Measurements from ENCODE around the gene PLA2G4D.
"Not testable (repeated sequence)": the region's sequence is repeated elsewhere in the genome, so short reads cannot be mapped to it uniquely, and the experiment has no call there.

PLA2G4D gene

DNA sequence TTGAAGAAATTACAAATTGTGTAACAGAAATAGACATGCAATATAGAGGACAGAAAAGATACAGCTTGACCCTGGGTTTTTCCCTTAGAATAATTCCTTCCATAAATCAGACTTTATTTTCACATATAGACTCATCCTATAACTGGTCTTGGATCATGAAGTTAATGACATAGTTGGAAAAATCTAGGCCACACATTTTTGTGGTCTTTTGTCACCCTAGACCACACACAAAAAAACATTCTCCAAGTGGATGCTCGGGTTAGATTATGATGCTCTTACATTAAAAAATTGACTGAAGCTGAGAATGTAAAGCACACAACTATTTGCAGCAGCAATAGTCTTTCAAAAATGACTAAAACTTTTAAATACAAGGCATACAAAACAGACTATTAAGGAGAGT lies 7.5 kb upstream of the PLA2G4D start:
- Histone ChIP-seq H3K4me3 (ENCODE audit: low read depth in 1 of 2, low read length in 2 of 2) (no peak overlapping the region), H3K36me3 (ENCODE audit: insufficient read depth, low read length) (no peaks in the 10 kb centered on the region), H3K27me3 (ENCODE audit: control insufficient read depth in 1 of 2, insufficient read depth in 2 of 2, low read length in 2 of 2) (no peaks in the 10 kb centered on the region), H3K27ac (ENCODE audit: low read depth, low read length) (no peak overlapping the region), H3K9ac (ENCODE audit: low read length) (no peak overlapping the region), H3K9me3 (ENCODE audit: low read length) (no peaks in the 10 kb centered on the region), H3K4me1 (ENCODE audit: insufficient read depth, low read length) (no peaks in the 10 kb centered on the region)

DNA sequence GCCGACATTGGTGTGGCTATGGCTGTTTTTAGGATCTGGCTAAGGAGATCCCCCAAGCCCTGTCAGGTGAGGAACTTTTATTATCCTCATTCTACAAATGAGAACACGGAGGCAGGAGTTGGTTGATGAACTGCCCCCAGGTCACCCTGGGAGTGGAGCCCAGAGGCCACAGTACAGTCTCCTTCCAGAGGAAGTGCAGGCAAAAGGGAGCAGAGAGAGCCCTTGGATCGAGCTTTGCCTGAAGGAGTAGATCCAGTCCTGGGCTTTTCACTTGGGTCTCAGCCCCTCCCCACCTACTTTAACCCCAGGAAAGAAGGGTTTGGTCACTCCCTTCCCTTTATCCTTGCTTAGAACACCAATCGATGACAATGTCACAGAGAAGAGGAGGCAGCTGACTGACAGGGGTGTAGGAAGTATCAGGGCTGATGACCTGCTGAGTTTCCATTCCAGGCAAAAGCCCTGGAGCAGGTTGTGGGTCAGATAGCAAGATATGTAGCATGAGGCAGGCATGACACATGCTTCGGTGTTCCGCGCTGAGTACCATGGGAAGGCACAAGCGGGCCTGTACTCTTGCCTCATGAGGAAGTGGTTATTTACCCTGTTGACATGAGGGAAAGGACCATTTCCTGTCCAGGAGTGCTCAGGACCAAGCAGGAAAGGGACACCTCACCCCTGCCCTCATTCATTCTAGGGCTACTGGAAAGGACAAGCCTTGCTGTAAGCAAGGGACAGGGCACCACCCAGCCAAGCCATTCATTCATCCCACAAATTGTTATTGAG lies 5.8 kb upstream of the PLA2G4D start:
- no peaks in the 10 kb centered on the region for H3K27me3 ChIP-seq (ENCODE audit: control insufficient read depth in 1 of 2, insufficient read depth in 2 of 2, low read length in 2 of 2)
- no peaks in the 10 kb centered on the region for H3K4me1 ChIP-seq (ENCODE audit: insufficient read depth, low read length)
- no peak overlapping the region for H3K27ac ChIP-seq (ENCODE audit: low read depth, low read length)
- no peaks in the 10 kb centered on the region for H3K36me3 ChIP-seq (ENCODE audit: insufficient read depth, low read length)
- H3K9me3 ChIP-seq (ENCODE audit: low read length), result no peaks in the 10 kb centered on the region
- no peak overlapping the region for H3K9ac ChIP-seq (ENCODE audit: low read length)
- H3K4me3 ChIP-seq (ENCODE audit: low read depth in 1 of 2, low read length in 2 of 2), result no peak overlapping the region

DNA sequence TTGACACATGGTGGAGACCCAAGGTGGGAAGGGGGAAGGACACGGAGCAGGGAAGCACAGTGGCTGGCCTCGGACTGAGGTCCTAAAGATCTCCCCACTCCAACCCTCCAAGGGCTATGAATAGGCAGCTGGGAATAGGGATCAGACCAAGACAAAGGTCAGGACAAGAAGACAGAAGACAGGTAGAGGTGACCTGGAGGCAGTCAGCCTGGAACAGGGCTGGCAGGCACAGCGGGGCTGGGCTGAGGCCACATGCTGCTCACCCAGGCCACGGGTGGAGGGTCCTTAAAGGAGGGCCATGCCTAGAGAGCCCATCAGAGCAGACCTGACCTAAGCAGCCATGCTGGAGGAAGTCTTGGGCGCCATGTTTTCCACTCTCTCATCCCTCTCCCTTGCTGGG lies 2.7 kb upstream of the PLA2G4D start:
- Histone ChIP-seq H3K4me1 (ENCODE audit: insufficient read depth, low read length) (no peaks in the 10 kb centered on the region), H3K27ac (ENCODE audit: low read depth, low read length) (no peak overlapping the region), H3K9ac (ENCODE audit: low read length) (no peak overlapping the region), H3K9me3 (ENCODE audit: low read length) (no peaks in the 10 kb centered on the region), H3K27me3 (ENCODE audit: control insufficient read depth in 1 of 2, insufficient read depth in 2 of 2, low read length in 2 of 2) (peaks cover 0 to 3% of the 10 kb centered on the region in 2 donors), H3K36me3 (ENCODE audit: insufficient read depth, low read length) (no peaks in the 10 kb centered on the region), H3K4me3 (ENCODE audit: low read depth in 1 of 2, low read length in 2 of 2) (no peak overlapping the region)

DNA sequence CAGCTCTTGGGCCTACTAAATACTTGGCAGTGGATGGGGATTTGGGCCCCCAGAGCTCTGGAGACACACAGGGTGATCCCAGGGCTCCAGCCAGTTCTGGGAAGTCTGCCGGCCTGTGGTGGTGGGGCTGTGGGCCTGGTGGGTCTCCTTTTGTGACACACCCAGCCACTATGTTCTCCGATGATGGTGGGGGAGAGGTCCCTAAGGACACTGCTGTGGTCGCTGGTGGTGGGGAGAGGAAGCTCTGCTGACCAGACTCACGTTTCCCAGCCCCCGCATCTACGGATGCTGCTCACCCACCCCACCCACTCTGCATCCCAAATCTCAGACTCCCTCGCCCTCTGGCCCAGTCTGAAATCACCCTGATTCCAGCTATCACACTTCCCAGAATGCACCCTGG lies 396 bp downstream of the PLA2G4D start:
- H3K9ac ChIP-seq (ENCODE audit: low read length), result no peak overlapping the region
- H3K36me3 ChIP-seq (ENCODE audit: insufficient read depth, low read length), result no peaks in the 10 kb centered on the region
- H3K4me3 ChIP-seq (ENCODE audit: low read depth in 1 of 2, low read length in 2 of 2), result no peak overlapping the region
- peaks cover 0 to 3% of the 10 kb centered on the region in 2 donors for H3K27me3 ChIP-seq (ENCODE audit: control insufficient read depth in 1 of 2, insufficient read depth in 2 of 2, low read length in 2 of 2)
- H3K27ac ChIP-seq (ENCODE audit: low read depth, low read length), result no peak overlapping the region
- H3K4me1 ChIP-seq (ENCODE audit: insufficient read depth, low read length), result no peaks in the 10 kb centered on the region
- H3K9me3 ChIP-seq (ENCODE audit: low read length), result no peaks in the 10 kb centered on the region

DNA sequence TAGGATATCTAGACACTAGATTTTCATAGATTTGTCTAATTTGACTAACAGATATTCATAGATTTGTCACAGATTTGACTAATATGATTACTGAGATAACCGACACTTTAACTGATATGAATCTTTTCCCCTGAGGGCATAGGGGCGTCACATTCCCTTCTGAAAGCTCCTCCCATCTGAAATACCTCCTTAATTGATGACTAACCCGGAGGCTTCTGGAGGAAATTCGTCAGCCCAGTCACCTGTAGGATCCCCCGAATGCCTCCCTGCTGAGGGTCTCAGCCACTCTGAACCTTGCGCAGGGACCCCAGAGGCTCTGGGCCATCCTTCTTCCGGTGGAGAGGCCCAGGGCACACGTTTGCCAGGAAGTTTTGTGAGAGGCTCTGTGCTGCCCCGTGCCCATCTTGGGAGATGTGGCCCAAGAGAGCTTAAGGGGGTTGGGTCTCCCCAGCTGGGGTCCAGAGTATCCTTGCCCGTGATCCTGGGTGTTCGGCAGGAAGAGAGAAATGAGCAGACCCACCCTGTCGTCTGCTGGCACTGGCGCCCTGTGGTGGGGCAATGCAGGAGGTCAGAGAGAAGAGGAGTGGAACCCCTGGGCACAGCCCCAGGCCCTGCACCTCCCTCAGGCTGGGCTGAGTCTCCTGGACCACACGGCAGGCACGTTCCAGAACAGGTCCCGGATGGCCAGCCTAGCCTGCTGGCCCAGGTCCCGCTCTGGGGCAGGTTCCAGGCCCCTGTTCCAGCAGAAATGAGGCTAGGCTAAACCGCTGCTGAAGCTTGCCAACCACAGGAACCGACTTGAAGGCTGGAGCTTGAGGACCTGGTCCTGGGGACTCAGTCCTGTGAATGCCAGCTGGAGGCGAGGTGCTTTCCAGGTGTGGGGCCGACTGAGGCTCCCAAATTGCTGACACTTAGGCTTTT lies 1.7 kb downstream of the PLA2G4D start:
- no peak overlapping the region for H3K9ac ChIP-seq (ENCODE audit: low read length)
- H3K36me3 ChIP-seq (ENCODE audit: insufficient read depth, low read length), result no peaks in the 10 kb centered on the region
- H3K9me3 ChIP-seq (ENCODE audit: low read length), result no peaks in the 10 kb centered on the region
- H3K27me3 ChIP-seq (ENCODE audit: control insufficient read depth in 1 of 2, insufficient read depth in 2 of 2, low read length in 2 of 2), result peaks cover 0 to 3% of the 10 kb centered on the region in 2 donors
- H3K27ac ChIP-seq (ENCODE audit: low read depth, low read length), result no peak overlapping the region
- no peaks in the 10 kb centered on the region for H3K4me1 ChIP-seq (ENCODE audit: insufficient read depth, low read length)
- no peak overlapping the region for H3K4me3 ChIP-seq (ENCODE audit: low read depth in 1 of 2, low read length in 2 of 2)

DNA sequence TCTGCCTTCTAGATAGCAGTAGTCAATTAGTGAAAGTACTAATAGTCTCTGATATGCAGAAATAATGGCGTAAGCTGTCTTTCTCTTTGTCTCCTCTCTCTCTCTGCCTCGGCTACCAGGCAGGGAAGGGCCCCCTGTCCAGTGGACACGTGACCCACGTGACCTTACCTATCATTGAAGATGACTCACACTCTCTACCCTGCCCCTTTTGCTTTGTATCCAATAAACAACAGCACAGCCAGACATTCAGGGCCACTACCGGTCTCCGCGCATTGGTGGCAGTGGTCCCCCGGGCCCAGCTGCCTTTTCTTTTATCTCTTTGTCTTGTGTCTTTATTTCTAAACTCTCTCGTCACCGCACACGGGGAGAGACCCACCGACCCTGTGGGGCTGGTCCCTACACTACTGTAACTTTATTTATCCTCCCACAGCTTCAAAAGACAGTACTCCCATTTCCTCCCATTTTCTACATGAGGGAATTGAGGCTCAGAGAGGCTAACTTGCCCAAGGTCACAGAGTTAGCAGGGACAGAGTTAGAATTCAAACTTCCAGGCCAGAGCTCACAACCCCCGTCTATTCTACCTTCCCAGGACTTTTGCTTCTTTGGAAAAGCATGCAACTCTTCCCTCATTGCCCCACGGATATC lies 2.5 kb downstream of the PLA2G4D start:
- H3K36me3 ChIP-seq (ENCODE audit: insufficient read depth, low read length); H3K9me3 ChIP-seq (ENCODE audit: low read length); H3K4me3 ChIP-seq (ENCODE audit: low read depth in 1 of 2, low read length in 2 of 2); H3K27me3 ChIP-seq (ENCODE audit: control insufficient read depth in 1 of 2, insufficient read depth in 2 of 2, low read length in 2 of 2); H3K27ac ChIP-seq (ENCODE audit: low read depth, low read length); H3K4me1 ChIP-seq (ENCODE audit: insufficient read depth, low read length); H3K9ac ChIP-seq (ENCODE audit: low read length): not testable (repeated sequence)

DNA sequence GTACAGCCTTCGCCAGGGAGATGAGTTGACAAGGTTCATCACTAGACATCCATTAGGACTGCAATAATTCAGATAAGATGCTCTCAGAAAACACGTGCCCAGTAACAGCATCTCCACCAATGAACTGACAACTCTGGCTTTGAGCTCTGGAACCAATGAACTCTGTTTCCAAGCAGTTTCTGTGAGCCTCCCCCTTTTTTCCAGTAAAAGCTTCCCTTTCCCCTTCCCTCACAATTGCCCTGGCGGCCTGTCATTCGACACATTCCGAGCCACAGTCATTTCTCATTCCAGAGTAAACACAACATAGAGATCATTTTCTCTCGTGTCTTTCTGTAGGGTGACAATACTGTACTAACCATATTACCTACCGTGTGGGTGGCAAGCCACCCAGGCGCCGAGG lies 3.6 kb downstream of the PLA2G4D start:
- Histone ChIP-seq H3K27me3 (ENCODE audit: control insufficient read depth in 1 of 2, insufficient read depth in 2 of 2, low read length in 2 of 2) (peaks cover 0 to 3% of the 10 kb centered on the region in 2 donors), H3K4me1 (ENCODE audit: insufficient read depth, low read length) (no peaks in the 10 kb centered on the region)

DNA sequence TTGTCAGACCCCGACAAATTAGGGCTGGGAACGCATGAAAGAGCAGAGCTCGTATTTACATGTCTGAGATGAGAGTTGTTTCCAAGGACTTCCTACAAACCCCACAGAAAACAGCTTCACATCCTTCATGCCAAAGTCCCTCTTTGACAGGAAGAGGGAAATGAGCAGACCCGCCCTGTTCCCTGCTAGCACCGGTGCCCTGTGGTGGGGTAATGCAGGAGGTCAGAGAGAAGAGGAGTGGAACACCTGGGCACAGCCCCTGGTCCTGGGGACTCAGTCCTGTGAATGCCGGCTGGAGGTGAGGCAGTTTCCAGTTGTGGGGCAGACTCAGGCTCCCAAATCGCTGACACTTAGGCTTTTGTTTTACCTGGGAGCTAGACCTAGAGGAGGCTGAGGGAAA lies 4.0 kb downstream of the PLA2G4D start:
- H3K4me3 ChIP-seq (ENCODE audit: low read depth in 1 of 2, low read length in 2 of 2), result no peak overlapping the region
- no peaks in the 10 kb centered on the region for H3K9me3 ChIP-seq (ENCODE audit: low read length)
- no peaks in the 10 kb centered on the region for H3K36me3 ChIP-seq (ENCODE audit: insufficient read depth, low read length)
- H3K4me1 ChIP-seq (ENCODE audit: insufficient read depth, low read length), result no peaks in the 10 kb centered on the region
- peaks cover 0 to 3% of the 10 kb centered on the region in 2 donors for H3K27me3 ChIP-seq (ENCODE audit: control insufficient read depth in 1 of 2, insufficient read depth in 2 of 2, low read length in 2 of 2)
- no peak overlapping the region for H3K27ac ChIP-seq (ENCODE audit: low read depth, low read length)
- H3K9ac ChIP-seq (ENCODE audit: low read length), result no peak overlapping the region

More for the DNA sequence above, 3.6 kb downstream of the PLA2G4D start:
- H3K36me3 ChIP-seq (ENCODE audit: insufficient read depth, low read length), result no peaks in the 10 kb centered on the region
- no peak overlapping the region for H3K9ac ChIP-seq (ENCODE audit: low read length)
- H3K4me3 ChIP-seq (ENCODE audit: low read depth in 1 of 2, low read length in 2 of 2), result no peak overlapping the region
- no peak overlapping the region for H3K27ac ChIP-seq (ENCODE audit: low read depth, low read length)
- no peaks in the 10 kb centered on the region for H3K9me3 ChIP-seq (ENCODE audit: low read length)

DNA sequence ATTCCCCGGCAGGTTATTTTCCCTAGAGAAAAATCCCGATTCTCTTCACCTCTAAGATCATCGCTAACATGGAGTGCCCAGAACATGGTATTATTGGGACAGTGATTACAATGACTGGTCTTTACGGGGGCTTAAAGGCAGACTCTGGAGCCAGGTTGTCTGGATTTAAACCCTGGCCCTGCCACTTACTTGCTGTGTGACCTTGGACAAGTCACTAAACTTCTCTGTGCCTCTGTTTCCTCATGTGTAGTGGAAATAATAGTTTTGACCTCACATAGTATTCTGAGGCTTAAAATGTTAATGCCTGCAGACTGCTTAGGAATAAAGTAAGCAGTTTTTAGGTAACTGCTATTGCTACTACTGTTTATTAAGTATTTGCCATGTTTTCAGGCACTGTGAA lies 4.4 kb downstream of the PLA2G4D start:
- H3K36me3 ChIP-seq (ENCODE audit: insufficient read depth, low read length), result no peaks in the 10 kb centered on the region
- no peak overlapping the region for H3K4me3 ChIP-seq (ENCODE audit: low read depth in 1 of 2, low read length in 2 of 2)
- H3K27ac ChIP-seq (ENCODE audit: low read depth, low read length), result no peak overlapping the region
- H3K4me1 ChIP-seq (ENCODE audit: insufficient read depth, low read length), result no peaks in the 10 kb centered on the region
- no peaks in the 10 kb centered on the region for H3K9me3 ChIP-seq (ENCODE audit: low read length)
- H3K27me3 ChIP-seq (ENCODE audit: control insufficient read depth in 1 of 2, insufficient read depth in 2 of 2, low read length in 2 of 2), result peaks cover 0 to 5% of the 10 kb centered on the region in 2 donors
- no peak overlapping the region for H3K9ac ChIP-seq (ENCODE audit: low read length)

DNA sequence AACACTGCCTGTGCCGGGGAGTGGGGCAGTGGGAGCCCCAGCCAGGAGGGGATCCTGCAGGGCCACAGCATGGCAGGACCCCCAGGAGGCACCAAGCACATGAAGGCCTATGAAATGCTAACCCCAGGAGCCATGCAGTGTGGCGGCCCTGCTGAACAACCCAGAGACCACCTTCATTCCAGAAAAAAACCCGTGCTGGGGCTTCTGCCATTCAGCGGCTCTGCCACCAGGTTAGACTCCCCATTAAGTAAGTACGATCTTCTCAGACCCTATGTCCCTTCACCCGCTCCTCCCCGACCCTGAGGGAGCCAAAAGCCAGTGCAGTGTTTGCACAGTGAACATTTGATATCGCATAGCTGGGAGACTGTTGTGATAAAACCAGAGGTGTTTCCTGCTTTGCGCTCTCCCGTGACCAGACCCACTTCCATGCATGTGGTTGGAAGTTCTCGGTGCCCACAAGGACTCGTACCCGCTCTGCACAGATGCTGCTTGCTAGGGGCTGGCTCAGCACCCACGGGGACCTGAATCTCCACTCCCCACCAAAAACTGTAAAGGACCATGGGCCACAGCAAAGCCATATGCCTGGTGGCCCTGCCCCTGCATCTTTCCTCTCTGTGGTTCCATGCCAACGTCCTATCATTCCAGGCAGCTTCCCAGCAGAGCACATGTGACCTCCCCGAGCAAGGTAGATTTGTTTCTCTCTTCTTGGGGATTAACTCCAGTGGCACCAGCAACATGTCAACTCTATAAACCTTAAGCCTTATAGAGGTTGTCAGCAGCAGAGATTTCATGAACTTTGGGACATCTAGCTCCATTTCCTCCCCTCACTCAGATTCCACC lies 5.3 kb downstream of the PLA2G4D start:
- no peaks in the 10 kb centered on the region for H3K36me3 ChIP-seq (ENCODE audit: insufficient read depth, low read length)
- no peak overlapping the region for H3K4me3 ChIP-seq (ENCODE audit: low read depth in 1 of 2, low read length in 2 of 2)
- no peaks in the 10 kb centered on the region for H3K9me3 ChIP-seq (ENCODE audit: low read length)
- no peaks in the 10 kb centered on the region for H3K4me1 ChIP-seq (ENCODE audit: insufficient read depth, low read length)
- peaks cover 0 to 7% of the 10 kb centered on the region in 2 donors for H3K27me3 ChIP-seq (ENCODE audit: control insufficient read depth in 1 of 2, insufficient read depth in 2 of 2, low read length in 2 of 2)
- no peak overlapping the region for H3K27ac ChIP-seq (ENCODE audit: low read depth, low read length)
- no peak overlapping the region for H3K9ac ChIP-seq (ENCODE audit: low read length)

Data from muscle layer of colon (tissue), 2 donors.